ENCODE data around the gene KRT6C.
"Not testable (repeated sequence)": the region's sequence is repeated elsewhere in the genome, so short reads cannot be mapped to it uniquely, and the experiment has no call there.

KRT6C gene

GRCh38 chr12:52513736-52514135 is 40.1 kb upstream of the KRT6C start:
- DNase-seq (ENCODE audit: extremely low read depth, low read depth) = no peak
- no peak for TF ChIP-seq CTCF (IDR thresholded peaks at IDR 0.05; ENCODE audit: low read depth, low read length, missing control alignments)
- no peak overlapping the region for H3K4me3 ChIP-seq (replicated peaks; ENCODE audit: low read depth, low read length)

- TF ChIP-seq CTCF (IDR thresholded peaks at IDR 0.05; ENCODE audit: low read depth, low read length, missing control alignments) = no peak
- no peak for DNase-seq (ENCODE audit: extremely low read depth, low read depth)
- no peak overlapping the region for H3K4me3 ChIP-seq (replicated peaks; ENCODE audit: low read depth, low read length)
Measured at GRCh38 chr12:52508211-52508610, 34.6 kb upstream of the KRT6C start.

GRCh38 chr12:52506858-52507715 is 33.5 kb upstream of the KRT6C start:
- DNase-seq (ENCODE audit: extremely low read depth, low read depth) = no peak
- TF ChIP-seq CTCF (IDR thresholded peaks at IDR 0.05; ENCODE audit: low read depth, low read length, missing control alignments) = peak; percentile 58
- no peak overlapping the region for H3K4me3 ChIP-seq (replicated peaks; ENCODE audit: low read depth, low read length)

- no peak for DNase-seq (ENCODE audit: extremely low read depth, low read depth)
- TF ChIP-seq CTCF (IDR thresholded peaks at IDR 0.05; ENCODE audit: low read depth, low read length, missing control alignments) = no peak
- H3K4me3 ChIP-seq (replicated peaks; ENCODE audit: low read depth, low read length) = no peak overlapping the region
Measured at GRCh38 chr12:52502877-52503276, 29.3 kb upstream of the KRT6C start.

GRCh38 chr12:52501490-52501889 is 27.9 kb upstream of the KRT6C start:
- DNase-seq (ENCODE audit: extremely low read depth, low read depth) = no peak
- no peak for TF ChIP-seq CTCF (IDR thresholded peaks at IDR 0.05; ENCODE audit: low read depth, low read length, missing control alignments)

GRCh38 chr12:52500574-52500973 is 27.0 kb upstream of the KRT6C start:
- DNase-seq (ENCODE audit: extremely low read depth, low read depth); H3K4me3 ChIP-seq (replicated peaks; ENCODE audit: low read depth, low read length): not testable (repeated sequence)

More at GRCh38 chr12:52501490-52501889, 27.9 kb upstream of the KRT6C start:
- no peak overlapping the region for H3K4me3 ChIP-seq (replicated peaks; ENCODE audit: low read depth, low read length)

GRCh38 chr12:52499806-52500560 is 26.4 kb upstream of the KRT6C start:
- no peak overlapping the region for H3K4me3 ChIP-seq (replicated peaks; ENCODE audit: low read depth, low read length)
- no peak for TF ChIP-seq CTCF (IDR thresholded peaks at IDR 0.05; ENCODE audit: low read depth, low read length, missing control alignments)
- DNase-seq (ENCODE audit: extremely low read depth, low read depth) = no peak
